ENCODE measurements around the gene MTG2. TPM values are rescaled to one million over a fixed set of nuclear protein-coding genes. Genes with fewer than 3 reads are reported as not detected.

The MTG2 gene
- total RNA-seq, 1 experiment from 2014 or later = 27.9 TPM

DNA sequence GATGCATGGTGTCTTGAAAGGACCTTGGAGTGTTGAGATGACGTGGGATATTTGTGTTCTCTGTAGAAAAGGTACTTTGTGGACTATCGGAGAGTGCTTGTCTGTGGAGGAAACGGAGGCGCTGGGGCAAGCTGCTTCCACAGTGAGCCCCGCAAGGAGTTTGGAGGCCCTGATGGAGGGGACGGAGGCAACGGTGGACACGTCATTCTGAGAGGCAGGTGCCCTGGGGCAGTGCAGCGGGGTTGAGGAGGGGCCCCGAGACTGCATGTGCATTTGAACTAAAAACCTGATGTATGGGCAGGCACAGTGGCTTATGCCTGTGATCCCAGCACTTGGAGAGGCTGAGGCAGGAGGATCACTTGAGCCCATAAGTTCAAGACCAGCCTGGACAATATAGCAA, 12.9 kb downstream of the MTG2 start:
- DNase-seq (ENCODE audit: low spot score) = no peak
- H3K4me1 Mint-ChIP-seq = no peaks in the 10 kb centered on the region
- ChIA-PET CTCF (interaction anchor here (0.7 kb wide), 1 partner anchor 69 kb away, joined by 4 read pairs; no protein-coding TSS in a partner anchor), POLR2A (no interaction called here)
- H3K4me3 Mint-ChIP-seq = no peak overlapping the region
- H3K9me3 Mint-ChIP-seq = no peaks in the 10 kb centered on the region
- ATAC-seq = no peak
- 0 out of 2 replicates have a peak overlapping the region, but pooled peaks have one; percentile 55 for H3K27ac Mint-ChIP-seq
- peaks cover 25% of the 10 kb centered on the region for H3K36me3 Mint-ChIP-seq
- no peak for TF ChIP-seq ZNF138 (CRISPR knock-in tag; conservative IDR thresholded peaks at IDR 0.05)
- no peak for TF ChIP-seq GRHL2 (CRISPR knock-in tag; IDR thresholded peaks at IDR 0.05; ENCODE audit: insufficient replicate concordance, severe bottlenecking)
- no peak for TF ChIP-seq ZNF671 (CRISPR knock-in tag; IDR thresholded peaks at IDR 0.05)
- TF ChIP-seq OVOL2 (CRISPR knock-in tag; IDR thresholded peaks at IDR 0.05; ENCODE audit: borderline replicate concordance) = no peak
- no peak for TF ChIP-seq TP53 (CRISPR knock-in tag; IDR thresholded peaks at IDR 0.05)
- TF ChIP-seq USF1 (CRISPR knock-in tag; IDR thresholded peaks at IDR 0.05) = no peak
- TF ChIP-seq STAT6 (CRISPR knock-in tag; conservative IDR thresholded peaks at IDR 0.05; ENCODE audit: low read depth) = no peak
- no peak for TF ChIP-seq FOXP1 (CRISPR knock-in tag; IDR thresholded peaks at IDR 0.05; ENCODE audit: borderline replicate concordance)
- no peak for TF ChIP-seq TCF7 (CRISPR knock-in tag; IDR thresholded peaks at IDR 0.05; ENCODE audit: low read depth)
- no peak for TF ChIP-seq HMGXB4 (CRISPR knock-in tag; IDR thresholded peaks at IDR 0.05)
- TF ChIP-seq RELA (CRISPR knock-in tag; IDR thresholded peaks at IDR 0.05; ENCODE audit: borderline replicate concordance) = no peak
- no peak for TF ChIP-seq CREM (CRISPR knock-in tag; IDR thresholded peaks at IDR 0.05)
- no peak for TF ChIP-seq AFF4 (CRISPR knock-in tag; IDR thresholded peaks at IDR 0.05; ENCODE audit: borderline replicate concordance)
- TF ChIP-seq, protein P1, sequence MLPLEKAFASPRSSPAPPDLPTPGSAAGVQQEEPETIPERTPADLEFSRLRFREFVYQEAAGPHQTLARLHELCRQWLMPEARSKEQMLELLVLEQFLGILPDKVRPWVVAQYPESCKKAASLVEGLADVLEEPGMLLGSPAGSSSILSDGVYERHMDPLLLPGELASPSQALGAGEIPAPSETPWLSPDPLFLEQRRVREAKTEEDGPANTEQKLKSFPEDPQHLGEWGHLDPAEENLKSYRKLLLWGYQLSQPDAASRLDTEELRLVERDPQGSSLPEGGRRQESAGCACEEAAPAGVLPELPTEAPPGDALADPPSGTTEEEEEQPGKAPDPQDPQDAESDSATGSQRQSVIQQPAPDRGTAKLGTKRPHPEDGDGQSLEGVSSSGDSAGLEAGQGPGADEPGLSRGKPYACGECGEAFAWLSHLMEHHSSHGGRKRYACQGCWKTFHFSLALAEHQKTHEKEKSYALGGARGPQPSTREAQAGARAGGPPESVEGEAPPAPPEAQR (CRISPR knock-in tag; IDR thresholded peaks at IDR 0.05) = no peak
- H3K27me3 Mint-ChIP-seq (ENCODE audit: low read depth) = no peaks in the 10 kb centered on the region

GRCh38 chr20:62196286-62196685, 13.5 kb downstream of the MTG2 start:
- ChIA-PET CTCF (no interaction called here), POLR2A (no interaction called here)
- H3K27ac Mint-ChIP-seq = no peak overlapping the region
- no peaks in the 10 kb centered on the region for H3K9me3 Mint-ChIP-seq
- no peak for ATAC-seq
- no peak overlapping the region for H3K4me3 Mint-ChIP-seq
- H3K4me1 Mint-ChIP-seq = no peaks in the 10 kb centered on the region
- H3K36me3 Mint-ChIP-seq = peaks cover 27% of the 10 kb centered on the region
- H3K27me3 Mint-ChIP-seq (ENCODE audit: low read depth) = no peaks in the 10 kb centered on the region
- DNase-seq (ENCODE audit: low spot score) = no peak
- no peak for TF ChIP-seq ZMAT4 (CRISPR knock-in tag; IDR thresholded peaks at IDR 0.05)
- TF ChIP-seq PRDM15 (CRISPR knock-in tag; IDR thresholded peaks at IDR 0.05) = no peak
- TF ChIP-seq, protein P2, sequence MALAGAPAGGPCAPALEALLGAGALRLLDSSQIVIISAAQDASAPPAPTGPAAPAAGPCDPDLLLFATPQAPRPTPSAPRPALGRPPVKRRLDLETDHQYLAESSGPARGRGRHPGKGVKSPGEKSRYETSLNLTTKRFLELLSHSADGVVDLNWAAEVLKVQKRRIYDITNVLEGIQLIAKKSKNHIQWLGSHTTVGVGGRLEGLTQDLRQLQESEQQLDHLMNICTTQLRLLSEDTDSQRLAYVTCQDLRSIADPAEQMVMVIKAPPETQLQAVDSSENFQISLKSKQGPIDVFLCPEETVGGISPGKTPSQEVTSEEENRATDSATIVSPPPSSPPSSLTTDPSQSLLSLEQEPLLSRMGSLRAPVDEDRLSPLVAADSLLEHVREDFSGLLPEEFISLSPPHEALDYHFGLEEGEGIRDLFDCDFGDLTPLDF (CRISPR knock-in tag; IDR thresholded peaks at IDR 0.05) = no peak
- no peak for TF ChIP-seq TCF7 (CRISPR knock-in tag; IDR thresholded peaks at IDR 0.05; ENCODE audit: low read depth)
- TF ChIP-seq NR3C1 (CRISPR knock-in tag; conservative IDR thresholded peaks at IDR 0.05; ENCODE audit: low read depth) = no peak
- no peak for TF ChIP-seq RELA (CRISPR knock-in tag; IDR thresholded peaks at IDR 0.05; ENCODE audit: borderline replicate concordance)
- no peak for TF ChIP-seq ZNF121 (CRISPR knock-in tag; IDR thresholded peaks at IDR 0.05)

Data from WTC11 (cell line).